ENCODE results near the gene LANCL2.
"Not testable (repeated sequence)": the region's sequence is repeated elsewhere in the genome, so short reads cannot be mapped to it uniquely, and the experiment has no call there.

LANCL2 gene

GRCh38 chr7:55468495-55468894 lies 103.4 kb downstream of the LANCL2 start:
- no peak for FAIRE-seq
- DNase-seq (ENCODE audit: insufficient read length, low spot score): no peak

- FAIRE-seq: no peak
- no peak for DNase-seq (ENCODE audit: insufficient read length, low spot score)
Measured at GRCh38 chr7:55469271-55469681, 104.1 kb downstream of the LANCL2 start.

- FAIRE-seq (no peak), DNase-seq (ENCODE audit: insufficient read length, low spot score) (no peak)
Measured at GRCh38 chr7:55469721-55470120, 104.6 kb downstream of the LANCL2 start.

GRCh38 chr7:55470261-55470660 lies 105.1 kb downstream of the LANCL2 start:
- FAIRE-seq (no peak), DNase-seq (ENCODE audit: insufficient read length, low spot score) (no peak)

- not testable (repeated sequence) for FAIRE-seq; DNase-seq (ENCODE audit: insufficient read length, low spot score)
Measured at GRCh38 chr7:55471594-55471993, 106.5 kb downstream of the LANCL2 start.

GRCh38 chr7:55472406-55472805 lies 107.3 kb downstream of the LANCL2 start:
- DNase-seq (ENCODE audit: insufficient read length, low spot score): not testable (repeated sequence)
- FAIRE-seq: peak; percentile 88

- DNase-seq (ENCODE audit: insufficient read length, low spot score) (no peak), FAIRE-seq (no peak)
Measured at GRCh38 chr7:55472928-55473725, 108.0 kb downstream of the LANCL2 start.

GRCh38 chr7:55473932-55474331 lies 108.8 kb downstream of the LANCL2 start:
- no peak for DNase-seq (ENCODE audit: insufficient read length, low spot score)
- no peak for FAIRE-seq

GRCh38 chr7:55474944-55475854 lies 110.1 kb downstream of the LANCL2 start:
- DNase-seq (ENCODE audit: insufficient read length, low spot score): no peak
- FAIRE-seq: no peak

GRCh38 chr7:55475855-55476803 lies 111.0 kb downstream of the LANCL2 start:
- no peak for FAIRE-seq
- no peak for DNase-seq (ENCODE audit: insufficient read length, low spot score)

- DNase-seq (ENCODE audit: insufficient read length, low spot score) (no peak), FAIRE-seq (no peak)
Measured at GRCh38 chr7:55476852-55477780, 112.0 kb downstream of the LANCL2 start.

- no peak for FAIRE-seq
Measured at GRCh38 chr7:55477781-55478374, 112.7 kb downstream of the LANCL2 start.

GRCh38 chr7:55478700-55479099 lies 113.6 kb downstream of the LANCL2 start:
- FAIRE-seq (no peak), DNase-seq (ENCODE audit: insufficient read length, low spot score) (no peak)

More at GRCh38 chr7:55477781-55478374, 112.7 kb downstream of the LANCL2 start:
- DNase-seq (ENCODE audit: insufficient read length, low spot score): no peak

- DNase-seq (ENCODE audit: insufficient read length, low spot score): no peak
- no peak for FAIRE-seq
Measured at GRCh38 chr7:55481155-55481554, 116.0 kb downstream of the LANCL2 start.

- FAIRE-seq: no peak
Measured at GRCh38 chr7:55483046-55483445, 117.9 kb downstream of the LANCL2 start.

More at GRCh38 chr7:55483046-55483445, 117.9 kb downstream of the LANCL2 start:
- no peak for DNase-seq (ENCODE audit: insufficient read length, low spot score)

Measured in GM19239 (cell line).